ENCODE data around the gene FAM180B. TPM values are rescaled to one million over a fixed set of nuclear protein-coding genes. Genes with fewer than 3 reads are reported as not detected.

FAM180B gene
- total and polyA plus RNA-seq, 8 donors, result 0.13 to 0.35 (median 0.25) TPM; not detected in 2

GRCh38 chr11:47573321-47573720, 13.2 kb upstream of the FAM180B start:
- no peak overlapping the region for H3K27ac ChIP-seq
- no peak for ATAC-seq
- TF ChIP-seq CTCF (IDR thresholded peaks at IDR 0.05), result no peak
- intact Hi-C loops (cut with DNase I), result no loop called here
- H3K9me3 ChIP-seq, result no peaks in the 10 kb centered on the region
- no peaks in the 10 kb centered on the region for H3K27me3 ChIP-seq
- H3K4me3 ChIP-seq, result no peak overlapping the region
- H3K4me1 ChIP-seq, result peaks cover 11 to 29% of the 10 kb centered on the region in 2 donors
- no peak for DNase-seq
- peaks cover 0 to 84% of the 10 kb centered on the region in 2 donors for H3K36me3 ChIP-seq

GRCh38 chr11:47577460-47578041, 8.9 kb upstream of the FAM180B start:
- TF ChIP-seq CTCF (IDR thresholded peaks at IDR 0.05), result no peak
- intact Hi-C loops (cut with DNase I), result no loop called here
- Histone ChIP-seq H3K4me3 (peak overlapping the region in 1 of 2 donors; percentile 97), H3K36me3 (peaks cover 0 to 74% of the 10 kb centered on the region in 2 donors), H3K4me1 (peaks cover 18 to 35% of the 10 kb centered on the region in 2 donors), H3K27me3 (no peaks in the 10 kb centered on the region), H3K9me3 (no peaks in the 10 kb centered on the region), H3K27ac (peak overlapping the region in 1 of 2 donors; percentile 87)
- no peak for DNase-seq
- ATAC-seq, result no peak

- Histone ChIP-seq H3K9me3 (no peaks in the 10 kb centered on the region), H3K36me3 (peaks cover 0 to 74% of the 10 kb centered on the region in 2 donors), H3K4me3 (peak within 1 kb of the TSS; percentile 95 to 97), H3K27me3 (no peaks in the 10 kb centered on the region), H3K27ac (peak within 1 kb of the TSS; percentile 87 to 89), H3K4me1 (peaks cover 18 to 35% of the 10 kb centered on the region in 2 donors)
- TF ChIP-seq CTCF (IDR thresholded peaks at IDR 0.05), result no peak
- DNase-seq, result peak; percentile 90 to 95 (median 92)
- intact Hi-C loops (cut with DNase I), result no loop called here
- ATAC-seq, result peak; percentile 98
These were observed 7.7 kb upstream of the FAM180B start, which contains the start of the genes KBTBD4 and NDUFS3 for GRCh38 chr11:47578524-47579494. KBTBD4 (minus strand) TSS chr11:47578970; CDS start chr11:47578951, 19 bp downstream. NDUFS3 (plus strand) TSS chr11:47579074; CDS start chr11:47579092, 18 bp downstream.

GRCh38 chr11:47583844-47584243, 2.6 kb upstream of the FAM180B start:
- ATAC-seq, result no peak
- no peak overlapping the region for H3K4me3 ChIP-seq
- intact Hi-C loops (cut with DNase I), result no loop called here

More at GRCh38 chr11:47583844-47584243, 2.6 kb upstream of the FAM180B start:
- H3K4me1 ChIP-seq, result peaks cover 7 to 23% of the 10 kb centered on the region in 2 donors
- peaks cover 0 to 56% of the 10 kb centered on the region in 2 donors for H3K36me3 ChIP-seq
- no peak overlapping the region for H3K27ac ChIP-seq
- no peak for TF ChIP-seq CTCF (IDR thresholded peaks at IDR 0.05)
- no peaks in the 10 kb centered on the region for H3K9me3 ChIP-seq
- no peak for DNase-seq
- H3K27me3 ChIP-seq, result no peaks in the 10 kb centered on the region
